Measurements from ENCODE around the gene APAF1. TPM values are rescaled to one million over a fixed set of nuclear protein-coding genes. Genes with fewer than 3 reads are reported as not detected.

The APAF1 gene
- total RNA-seq, 1 experiment from 2014 or later = 10.1 TPM

- H3K9me2 ChIP-seq (replicated peaks; ENCODE audit: low read length) = no peaks in the 10 kb centered on the region
- no peak overlapping the region for H3K9ac ChIP-seq (ENCODE audit: low read length)
- peaks cover 26% of the 10 kb centered on the region for H3K79me2 ChIP-seq (ENCODE audit: low read length)
- POLR2A ChIA-PET (ENCODE audit: unreplicated experiment) = no interaction called here
- TF ChIP-seq EZH2 (IDR thresholded peaks at IDR 0.05; ENCODE audit: low read length, unreplicated experiment) (no peak), CTCF (conservative IDR thresholded peaks at IDR 0.05; ENCODE audit: low read depth, low read length) (no peak), EZH2phosphoT487 (IDR thresholded peaks at IDR 0.05; ENCODE audit: borderline replicate concordance, low read length) (no peak)
- CTCF ChIA-PET = no interaction called here
- peaks cover 38% of the 10 kb centered on the region for H4K20me1 ChIP-seq (ENCODE audit: low read length)
- H3K9me3 ChIP-seq (ENCODE audit: low read length) = no peaks in the 10 kb centered on the region
- no peak overlapping the region for H3K4me2 ChIP-seq (ENCODE audit: low read length)
- H3K27me3 ChIP-seq (ENCODE audit: low read length) = no peaks in the 10 kb centered on the region
- intact Hi-C loops (cut with micrococcal nuclease) = no loop called here
- BruUV-seq (replicated peaks) = no TSS peak
- no peak overlapping the region for H3K27ac ChIP-seq (ENCODE audit: low read length)
- H3K4me3 ChIP-seq (ENCODE audit: low read length) = no peak overlapping the region
- ATAC-seq (no peak), DNase-seq (no peak)
- H3K36me3 ChIP-seq (ENCODE audit: low read depth, low read length) = peaks cover 62% of the 10 kb centered on the region
- no peaks in the 10 kb centered on the region for H3K4me1 ChIP-seq (ENCODE audit: insufficient read depth, low read length)
- no peak overlapping the region for H2AFZ ChIP-seq (ENCODE audit: low read length)
- H3F3A ChIP-seq (ENCODE audit: low read length, unreplicated experiment) = peaks cover 11% of the 10 kb centered on the region
Measured at GRCh38 chr12:98601924-98602323, 43.2 kb upstream of the APAF1 start.

- ChIA-PET CTCF (interaction anchor here (0.6 to 1.0 kb wide), 3 partner anchors 25 to 40 kb away, joined by 4 to 13 read pairs (median 5); no protein-coding TSS in a partner anchor), POLR2A (ENCODE audit: unreplicated experiment) (no interaction called here)
- Histone ChIP-seq H4K20me1 (ENCODE audit: low read length) (peaks cover 14% of the 10 kb centered on the region), H3K9me2 (replicated peaks; ENCODE audit: low read length) (no peaks in the 10 kb centered on the region), H3F3A (ENCODE audit: low read length, unreplicated experiment) (peaks cover 5% of the 10 kb centered on the region), H3K27ac (ENCODE audit: low read length) (no peak overlapping the region), H3K4me2 (ENCODE audit: low read length) (no peak overlapping the region), H3K36me3 (ENCODE audit: low read depth, low read length) (peaks cover 23% of the 10 kb centered on the region), H3K27me3 (ENCODE audit: low read length) (no peaks in the 10 kb centered on the region), H3K4me3 (ENCODE audit: low read length) (no peak overlapping the region), H3K4me1 (ENCODE audit: insufficient read depth, low read length) (no peaks in the 10 kb centered on the region), H3K9me3 (ENCODE audit: low read length) (no peaks in the 10 kb centered on the region), H3K9ac (ENCODE audit: low read length) (no peak overlapping the region), H3K79me2 (ENCODE audit: low read length) (no peaks in the 10 kb centered on the region), H2AFZ (ENCODE audit: low read length) (no peak overlapping the region)
- intact Hi-C loops (cut with micrococcal nuclease) = loop anchor here (1.0 kb wide), 1 partner anchor 48 kb away; no protein-coding TSS in a partner anchor
- no TSS peak for BruUV-seq (replicated peaks)
- DNase-seq (no peak), ATAC-seq (peak; percentile 61; the same call in 1 of the 2 replicates)
- TF ChIP-seq EZH2phosphoT487 (IDR thresholded peaks at IDR 0.05; ENCODE audit: borderline replicate concordance, low read length) (no peak), CTCF (conservative IDR thresholded peaks at IDR 0.05; ENCODE audit: low read depth, low read length) (peak; percentile 35)
Measured at GRCh38 chr12:98606359-98606988, 38.6 kb upstream of the APAF1 start.

- TF ChIP-seq EZH2phosphoT487 (IDR thresholded peaks at IDR 0.05; ENCODE audit: borderline replicate concordance, low read length) = no peak
- TF ChIP-seq EZH2 (IDR thresholded peaks at IDR 0.05; ENCODE audit: low read length, unreplicated experiment) = no peak
- no peak for TF ChIP-seq CTCF (conservative IDR thresholded peaks at IDR 0.05; ENCODE audit: low read depth, low read length)
- Histone ChIP-seq H3K4me1 (ENCODE audit: insufficient read depth, low read length) (no peaks in the 10 kb centered on the region), H3K9ac (ENCODE audit: low read length) (no peak overlapping the region), H3K4me3 (ENCODE audit: low read length) (no peak overlapping the region), H3K79me2 (ENCODE audit: low read length) (no peaks in the 10 kb centered on the region), H3K4me2 (ENCODE audit: low read length) (no peak overlapping the region), H3K27ac (ENCODE audit: low read length) (no peak overlapping the region), H3K9me2 (replicated peaks; ENCODE audit: low read length) (no peaks in the 10 kb centered on the region), H3K36me3 (ENCODE audit: low read depth, low read length) (no peaks in the 10 kb centered on the region), H3K9me3 (ENCODE audit: low read length) (no peaks in the 10 kb centered on the region), H4K20me1 (ENCODE audit: low read length) (no peaks in the 10 kb centered on the region), H3K27me3 (ENCODE audit: low read length) (no peaks in the 10 kb centered on the region), H2AFZ (ENCODE audit: low read length) (no peak overlapping the region), H3F3A (ENCODE audit: low read length, unreplicated experiment) (no peaks in the 10 kb centered on the region)
- ATAC-seq (no peak), DNase-seq (no peak)
- intact Hi-C loops (cut with micrococcal nuclease) = no loop called here
- CTCF ChIA-PET = no interaction called here
- no TSS peak for BruUV-seq (replicated peaks)
- POLR2A ChIA-PET (ENCODE audit: unreplicated experiment) = no interaction called here
Measured at GRCh38 chr12:98610596-98610995, 34.5 kb upstream of the APAF1 start.
